GM18858 (cell line): ENCODE results near the gene APOL4.
"Not testable (repeated sequence)": the region's sequence is repeated elsewhere in the genome, so short reads cannot be mapped to it uniquely, and the experiment has no call there.

Experiments
- ATAC-seq: cut with Tn5 transposase; IDR thresholded peaks from one replicate; pipeline ENCODE4 v1.9.1; 2021; ENCODE audit not compliant: unreplicated experiment

The APOL4 gene

GRCh38 chr22:36156119-36156514 is 45.5 kb downstream of the APOL4 start:
- ATAC-seq, result no peak

- no peak for ATAC-seq
Measured at GRCh38 chr22:36155702-36156101, 45.9 kb downstream of the APOL4 start.

DNA sequence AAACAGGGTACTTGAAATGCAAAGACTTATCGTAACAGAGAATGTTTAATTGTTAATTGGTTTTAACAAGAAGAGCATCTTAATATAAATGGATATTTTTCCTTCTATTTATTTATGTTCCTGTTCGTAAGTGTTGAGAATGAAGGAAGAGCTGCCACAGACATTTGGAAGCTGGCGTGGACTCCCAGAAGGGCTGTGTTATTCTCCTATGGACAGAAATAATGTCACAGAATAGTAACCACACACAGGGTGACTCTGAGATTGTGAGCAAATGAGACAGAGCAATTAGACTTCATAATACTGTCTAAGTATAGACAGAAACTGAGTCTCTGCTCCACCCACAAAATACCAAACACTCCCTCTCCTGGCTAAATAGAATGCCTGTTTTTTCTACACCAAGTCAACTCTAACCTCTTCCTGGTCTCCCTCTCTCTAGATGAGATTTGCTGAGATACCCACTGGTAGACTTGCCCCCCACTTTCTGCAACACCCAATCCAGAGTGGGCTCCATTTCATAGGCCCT is 47.1 kb downstream of the APOL4 start:
- ATAC-seq, result no peak

DNA sequence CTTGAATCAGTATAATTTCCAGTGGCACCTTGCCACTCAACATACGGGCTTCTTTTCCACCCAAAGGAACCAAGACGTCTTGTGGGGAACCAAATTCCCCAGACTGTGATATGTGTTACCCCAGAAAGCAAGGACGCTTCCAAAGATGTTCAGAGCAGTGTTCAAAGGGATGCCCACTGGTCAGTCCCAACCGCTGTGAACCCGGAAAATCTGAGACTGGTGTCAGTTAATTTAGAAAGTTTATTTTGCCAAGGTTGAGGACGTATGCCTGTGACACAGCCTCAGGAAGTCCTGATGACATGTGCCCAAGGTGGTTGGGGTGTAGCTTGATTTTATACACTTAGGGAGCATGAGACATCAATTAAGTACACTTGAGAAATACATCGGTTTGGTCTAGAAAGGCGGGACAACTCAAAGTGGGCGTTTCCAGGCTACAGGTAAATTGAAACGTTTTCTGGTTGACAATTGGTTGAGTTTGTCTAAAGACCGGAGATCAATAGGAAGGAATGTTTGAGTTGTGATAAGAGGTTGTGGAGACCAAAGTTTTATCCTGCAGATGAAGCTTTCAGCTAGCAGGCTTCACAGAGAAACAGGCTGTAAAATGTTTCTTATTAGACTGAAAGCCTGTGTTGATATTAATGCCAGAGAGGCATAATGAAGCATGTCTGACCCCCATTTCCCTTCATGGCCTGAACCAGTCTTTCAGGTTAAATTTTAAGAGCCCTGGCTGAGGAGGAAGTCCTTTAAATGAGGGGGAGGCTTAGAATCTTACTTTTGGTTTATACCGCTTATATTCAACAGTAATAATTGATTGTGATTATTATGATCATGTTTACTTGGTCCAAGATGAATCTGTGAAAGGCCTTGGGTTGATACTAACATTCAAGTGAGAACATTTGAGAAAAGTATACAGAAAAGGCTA is 47.8 kb downstream of the APOL4 start:
- no peak for ATAC-seq

- ATAC-seq, result not testable (repeated sequence)
Measured at GRCh38 chr22:36152821-36153220, 48.8 kb downstream of the APOL4 start.

GRCh38 chr22:36152088-36152487 is 49.5 kb downstream of the APOL4 start:
- no peak for ATAC-seq

DNA sequence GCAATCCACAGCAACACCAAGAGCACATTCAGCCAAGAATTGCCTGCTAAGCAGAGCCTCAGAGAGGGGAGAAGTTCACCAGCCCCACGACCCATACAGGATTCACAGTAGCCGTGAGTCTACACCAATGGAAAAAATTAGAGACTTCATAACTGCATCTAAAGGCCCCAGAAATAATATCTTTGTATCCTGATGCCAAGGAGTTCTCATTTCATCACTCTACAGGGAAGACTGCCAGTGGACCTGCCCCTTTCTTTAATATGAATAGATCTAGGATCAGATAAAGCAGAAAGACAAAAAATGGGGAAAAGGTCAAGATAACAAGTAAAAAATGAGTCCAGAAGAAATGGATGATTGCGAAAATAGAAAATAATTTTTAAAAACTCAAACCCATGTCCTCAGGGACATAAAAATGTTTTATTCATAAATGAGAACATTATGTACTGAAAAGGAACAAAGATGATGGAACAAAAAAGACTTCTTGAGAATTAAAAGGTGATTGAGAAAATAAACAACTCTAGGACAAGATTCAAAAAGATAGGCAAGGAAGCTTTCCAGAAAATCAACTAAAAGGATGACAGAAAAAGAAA is 50.5 kb downstream of the APOL4 start:
- no peak for ATAC-seq

DNA sequence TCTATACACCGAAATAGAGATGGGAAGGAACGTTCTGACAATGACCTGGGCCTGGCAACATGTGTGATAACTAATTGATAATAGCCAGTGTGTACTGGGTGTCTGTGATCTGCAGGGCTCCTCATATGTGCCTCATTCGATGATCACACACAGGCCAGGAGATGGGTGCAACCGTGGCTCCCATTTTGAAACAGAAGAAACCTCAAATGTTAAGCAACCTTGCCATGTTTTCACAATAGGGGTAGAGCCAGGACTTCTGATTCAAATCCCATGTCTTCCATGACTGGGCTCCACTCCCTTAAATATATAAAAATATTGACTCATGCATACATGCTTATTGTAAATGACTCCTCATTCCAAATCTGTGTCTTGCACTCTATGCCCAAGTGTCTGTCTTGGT is 52.2 kb downstream of the APOL4 start:
- ATAC-seq, result no peak

DNA sequence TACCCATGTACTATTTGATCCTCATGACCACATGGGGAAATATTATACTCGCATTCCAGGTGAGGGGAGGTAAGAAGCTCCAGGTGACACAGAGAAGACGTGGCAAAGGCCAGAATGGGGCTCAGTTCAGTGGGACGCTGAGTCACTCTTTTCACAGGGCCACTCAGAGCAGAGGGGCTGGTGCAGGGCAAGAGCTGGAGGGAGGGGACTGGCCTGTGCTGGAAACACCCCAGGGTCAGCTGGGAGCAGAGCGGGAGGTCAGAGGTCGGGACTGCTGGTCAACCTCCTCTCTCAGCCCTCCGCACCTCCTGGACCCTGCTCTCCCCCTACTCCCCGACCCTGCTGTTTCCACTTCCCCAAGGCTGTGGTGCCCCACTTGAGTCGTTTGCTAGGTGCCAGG is 53.2 kb downstream of the APOL4 start:
- no peak for ATAC-seq

DNA sequence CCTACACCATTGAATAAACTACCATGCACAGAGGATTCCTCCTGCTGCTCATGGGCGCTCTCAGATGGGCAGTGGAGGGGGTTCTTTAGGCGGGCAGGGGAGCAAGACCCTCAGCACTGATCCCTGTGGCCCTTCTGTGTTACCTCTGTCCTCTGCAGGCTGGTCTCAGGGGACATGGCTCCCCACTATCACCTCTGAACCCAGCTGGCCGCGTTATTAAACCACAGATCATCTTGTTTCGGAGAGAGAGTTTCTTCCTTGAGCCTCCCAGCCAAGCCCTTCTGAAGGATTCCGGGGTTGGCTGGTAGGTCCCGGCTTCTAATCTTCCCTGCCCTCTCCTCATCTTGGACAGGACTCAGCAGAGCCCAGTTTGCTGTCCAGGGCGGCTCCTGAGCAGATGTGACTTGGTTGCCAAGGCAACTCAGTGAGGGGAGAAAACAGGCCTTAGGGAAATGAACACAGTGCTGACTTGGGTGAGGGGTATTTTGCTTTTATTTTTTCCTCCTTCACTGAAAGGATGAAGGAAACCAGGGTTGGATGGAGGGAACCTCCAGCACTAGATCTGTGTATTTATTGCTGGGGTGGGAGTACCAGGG is 54.3 kb downstream of the APOL4 start:
- ATAC-seq, result no peak

- no peak for ATAC-seq
Measured at GRCh38 chr22:36145881-36146280, 55.7 kb downstream of the APOL4 start.

- ATAC-seq, result no peak
Measured at GRCh38 chr22:36144886-36145541, 56.6 kb downstream of the APOL4 start.

GRCh38 chr22:36143956-36144355 is 57.7 kb downstream of the APOL4 start:
- no peak for ATAC-seq

GRCh38 chr22:36143066-36143815 is 58.4 kb downstream of the APOL4 start:
- ATAC-seq, result no peak

DNA sequence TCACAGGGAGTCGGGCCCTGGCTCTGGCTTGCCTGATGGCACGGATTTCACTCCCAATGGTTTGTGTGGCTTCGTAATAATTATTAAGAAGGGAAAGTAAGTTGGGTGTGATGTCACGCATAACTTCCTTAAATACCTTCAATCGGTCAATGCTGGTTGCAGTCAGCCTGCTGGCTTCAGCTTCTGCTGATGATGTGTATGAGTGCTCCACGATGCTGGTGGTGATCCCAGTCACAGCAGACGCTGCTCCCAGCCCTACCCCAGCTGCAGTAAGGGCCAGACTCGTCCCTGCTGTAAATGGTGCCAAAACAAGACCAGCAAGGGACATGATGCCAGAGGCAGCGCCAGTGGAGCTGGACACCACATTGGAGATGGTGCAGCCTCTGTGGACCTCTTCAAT is 60.1 kb downstream of the APOL4 start:
- ATAC-seq, result no peak
